HL-60/S4 treated with phorbol 12-myristate 13-acetate at 8.2 ng/mL for 4 days and 3 days (cell line): Measurements from ENCODE around the gene NOXO1.
"Not testable (repeated sequence)": the region's sequence is repeated elsewhere in the genome, so short reads cannot be mapped to it uniquely, and the experiment has no call there.

ENCODE experiments used
- in situ Hi-C: fragments of 300-500 bp; cut with MboI; formaldehyde crosslinking; loops from 2 replicates; pipeline ENCODE4 v1.15.0; 2022; ENCODE audit warnings: low sequenced_read_pairs

The NOXO1 gene

GRCh38 chr16:1965396-1966001 is 15.8 kb downstream of the NOXO1 start:
- in situ Hi-C loops, result no loop called here

- in situ Hi-C loops, result no loop called here
Observed at GRCh38 chr16:1964506-1965395, 16.5 kb downstream of the NOXO1 start, which contains the start of gene RPS2. Gene RPS2 (minus strand): TSS chr16:1964826. CDS start chr16:1964625, 201 bp downstream.

- in situ Hi-C loops, result no loop called here
Observed at GRCh38 chr16:1963806-1964505, 17.3 kb downstream of the NOXO1 start.

GRCh38 chr16:1962161-1963153 is 18.8 kb downstream of the NOXO1 start:
- in situ Hi-C loops, result not testable (repeated sequence)

GRCh38 chr16:1961651-1962067 is 19.6 kb downstream of the NOXO1 start:
- in situ Hi-C loops, result no loop called here

GRCh38 chr16:1960665-1961630 is 20.3 kb downstream of the NOXO1 start:
- in situ Hi-C loops, result no loop called here

- in situ Hi-C loops, result no loop called here
Observed at GRCh38 chr16:1959269-1960039, 21.8 kb downstream of the NOXO1 start, which contains the start of gene NDUFB10. Gene NDUFB10 (plus strand): TSS chr16:1959538. CDS start chr16:1959625, 87 bp downstream.

GRCh38 chr16:1958715-1959268 is 22.5 kb downstream of the NOXO1 start:
- in situ Hi-C loops, result no loop called here

GRCh38 chr16:1958143-1958491 is 23.2 kb downstream of the NOXO1 start:
- in situ Hi-C loops, result not testable (repeated sequence)

- in situ Hi-C loops, result not testable (repeated sequence)
Observed at GRCh38 chr16:1957434-1958142, 23.7 kb downstream of the NOXO1 start.

GRCh38 chr16:1953734-1954133 is 27.5 kb downstream of the NOXO1 start:
- in situ Hi-C loops, result no loop called here

GRCh38 chr16:1950559-1950958 is 30.7 kb downstream of the NOXO1 start:
- in situ Hi-C loops, result no loop called here

GRCh38 chr16:1950047-1950446 is 31.2 kb downstream of the NOXO1 start:
- in situ Hi-C loops, result no loop called here

GRCh38 chr16:1949507-1949906 is 31.8 kb downstream of the NOXO1 start:
- in situ Hi-C loops, result no loop called here

- in situ Hi-C loops, result no loop called here
Observed at GRCh38 chr16:1947369-1947670, 33.9 kb downstream of the NOXO1 start.

- in situ Hi-C loops, result no loop called here
Observed at GRCh38 chr16:1946495-1947368, 34.5 kb downstream of the NOXO1 start.
